Pons (tissue), 1 donor: ENCODE results near the gene FAM120A.

Experiments used
- DNase-seq: peaks from one replicate; pipeline ENCODE4 v3.0.0-alpha.2; 2016; ENCODE audit warnings: low spot score

Gene FAM120A

DNA sequence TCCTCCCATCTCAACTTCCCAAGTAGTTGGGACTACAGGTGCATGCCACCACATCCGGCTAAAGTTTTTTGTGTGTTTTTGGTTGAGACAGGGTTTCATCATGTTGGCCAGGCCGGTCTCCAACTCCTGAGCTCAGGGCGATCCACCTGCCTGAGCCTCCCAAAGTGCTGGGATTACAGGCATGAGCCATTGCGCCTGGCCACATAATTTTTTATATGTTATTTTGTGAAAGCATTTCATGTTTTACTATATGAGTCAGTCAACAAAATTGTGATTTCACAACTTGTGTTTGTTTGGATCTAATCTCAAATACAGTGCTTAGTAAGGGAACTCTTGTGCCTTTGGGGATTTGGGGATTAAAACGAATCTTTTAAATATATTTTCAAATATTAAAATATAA is 21.9 kb downstream of the FAM120A start:
- no peak for DNase-seq

DNA sequence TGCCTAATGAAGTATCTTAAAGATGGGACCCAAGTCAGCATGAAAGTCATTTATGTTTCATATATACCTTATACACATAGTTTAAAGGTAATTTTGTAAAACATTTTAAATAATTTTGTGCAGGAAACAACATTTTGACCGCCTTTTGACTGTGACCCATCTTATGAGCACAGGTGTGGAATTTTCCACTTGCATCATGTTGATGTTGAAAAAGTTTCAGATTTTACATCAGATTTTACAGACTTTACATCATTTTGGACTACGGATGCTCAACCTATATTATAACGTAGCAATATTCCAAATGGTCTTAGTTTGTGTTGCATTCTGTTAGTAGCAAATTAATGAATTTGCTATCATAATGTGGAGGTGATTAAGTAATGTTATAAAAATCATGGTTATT is 23.6 kb downstream of the FAM120A start:
- DNase-seq = no peak

DNA sequence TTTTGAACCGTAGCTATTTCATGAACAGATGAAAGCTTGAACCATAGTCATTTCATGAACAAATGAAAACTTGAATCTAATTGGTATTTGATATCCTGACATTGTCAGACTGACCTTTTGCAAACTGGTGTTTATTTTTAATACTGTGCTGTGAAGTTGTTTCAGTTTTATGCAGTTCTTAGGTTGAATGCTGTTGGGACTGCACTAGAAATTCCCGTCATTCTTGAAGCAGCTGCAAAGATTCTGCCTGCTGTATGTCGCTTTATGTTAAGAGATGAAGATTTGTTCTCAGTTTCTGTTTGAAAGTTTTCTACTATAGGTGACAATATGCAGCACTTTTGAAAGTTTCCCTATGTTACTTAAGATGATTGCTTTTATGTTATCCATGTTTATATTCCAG is 24.4 kb downstream of the FAM120A start:
- DNase-seq = no peak

DNA sequence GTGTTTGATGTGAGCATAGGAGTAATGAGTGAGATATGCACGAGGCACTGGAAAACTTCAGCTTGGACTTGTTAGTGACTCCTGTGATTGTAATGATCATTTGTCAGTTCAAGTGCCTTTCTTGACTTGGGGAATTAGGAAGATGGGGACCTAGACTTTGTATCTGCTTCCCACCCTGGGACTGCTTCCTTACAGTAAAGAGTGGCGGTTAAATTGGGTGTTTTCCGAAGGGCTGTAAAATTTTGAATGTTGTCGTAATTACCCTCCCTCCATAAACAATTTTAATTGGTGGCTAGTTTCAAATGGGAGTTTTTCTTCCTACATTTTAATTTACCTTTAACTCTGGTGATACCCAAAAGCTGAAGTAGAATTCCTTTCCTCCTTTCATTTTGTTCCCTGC is 25.4 kb downstream of the FAM120A start:
- DNase-seq = no peak

DNA sequence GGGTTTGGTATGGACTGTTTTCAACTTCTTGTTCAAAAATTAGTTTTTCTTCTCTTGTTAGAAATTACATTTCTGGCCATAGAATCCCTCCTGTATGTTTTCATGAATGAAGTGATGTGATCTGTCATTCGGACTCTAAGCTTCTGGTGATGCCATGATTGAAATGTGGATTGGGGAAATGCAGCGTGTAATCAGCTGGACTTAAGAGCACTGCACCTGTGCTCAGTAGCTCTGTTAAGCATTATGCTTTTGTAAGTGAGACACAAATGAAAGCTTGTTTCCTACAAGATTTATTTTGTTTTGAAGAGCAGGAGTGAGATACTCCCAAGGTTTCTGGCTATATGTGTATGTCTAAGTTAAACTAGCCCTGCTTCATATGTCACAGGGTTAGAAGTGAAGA is 25.9 kb downstream of the FAM120A start:
- DNase-seq = no peak

DNA sequence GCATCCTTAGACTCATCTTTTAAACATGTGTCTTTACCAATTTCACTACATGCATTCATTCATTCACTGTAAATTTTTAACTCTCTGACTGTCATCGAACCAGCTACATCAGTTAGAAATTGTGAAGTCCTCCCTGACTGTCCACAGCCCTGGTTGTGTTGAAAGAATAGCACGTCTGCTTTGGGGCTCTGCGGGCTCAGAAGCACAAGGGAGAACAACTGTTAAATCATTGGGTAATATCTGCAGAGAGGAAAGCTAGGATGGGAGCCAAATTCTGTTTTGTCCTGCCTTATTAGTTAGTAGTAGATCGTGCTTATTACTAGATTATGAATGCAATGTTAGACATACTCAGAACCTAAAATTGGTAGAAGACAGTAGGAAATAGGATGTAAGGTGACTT is 28.2 kb downstream of the FAM120A start:
- DNase-seq = no peak

DNA sequence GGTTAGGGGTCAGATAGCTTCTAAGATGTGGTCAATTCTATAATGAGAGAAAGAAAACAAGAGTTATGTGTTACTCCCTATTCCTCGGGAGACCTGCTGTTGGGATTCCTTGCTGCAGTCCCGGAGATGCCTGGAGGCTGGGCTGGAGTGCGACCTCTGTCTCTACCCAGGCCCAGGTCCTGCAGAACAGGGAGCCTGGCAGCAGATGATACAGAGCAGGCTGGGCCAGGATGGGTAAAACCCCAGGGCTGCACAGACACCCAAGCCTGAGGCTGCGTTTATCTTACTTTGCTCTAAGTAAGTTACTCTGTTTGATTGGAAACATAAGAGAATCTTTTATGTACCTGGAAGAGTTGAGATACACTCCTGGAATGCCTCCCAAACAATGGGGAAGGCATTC is 28.8 kb downstream of the FAM120A start:
- DNase-seq = no peak

DNA sequence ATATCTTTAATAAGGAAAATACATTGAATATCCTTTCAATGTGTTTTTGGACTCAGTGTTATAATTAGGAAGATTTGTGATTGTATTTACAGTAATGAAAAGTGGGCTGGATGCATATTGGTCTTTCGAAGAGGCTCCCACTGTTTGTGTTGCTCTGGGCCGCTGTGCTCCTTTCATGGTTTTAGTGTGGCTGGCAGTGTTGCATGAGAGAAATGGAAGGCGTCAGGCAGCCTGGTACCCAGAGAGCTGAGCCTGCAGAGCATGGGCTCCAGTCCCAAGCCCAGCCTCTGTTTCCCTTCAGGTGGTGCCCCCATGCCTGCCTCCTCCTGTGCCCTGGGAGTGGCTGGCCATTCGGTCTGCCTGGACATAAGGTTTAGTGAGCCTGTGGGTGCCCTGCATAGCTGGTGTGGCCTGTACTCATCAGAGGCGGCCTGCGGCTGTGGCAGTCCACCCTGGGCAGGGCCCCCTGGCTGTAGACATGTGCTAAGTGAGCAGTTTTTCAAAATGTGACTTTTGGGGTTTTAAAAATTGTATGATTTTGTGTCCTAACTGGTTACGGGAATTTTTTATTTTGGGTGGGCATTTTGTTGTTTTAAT is 29.3 kb downstream of the FAM120A start:
- DNase-seq = no peak

DNA sequence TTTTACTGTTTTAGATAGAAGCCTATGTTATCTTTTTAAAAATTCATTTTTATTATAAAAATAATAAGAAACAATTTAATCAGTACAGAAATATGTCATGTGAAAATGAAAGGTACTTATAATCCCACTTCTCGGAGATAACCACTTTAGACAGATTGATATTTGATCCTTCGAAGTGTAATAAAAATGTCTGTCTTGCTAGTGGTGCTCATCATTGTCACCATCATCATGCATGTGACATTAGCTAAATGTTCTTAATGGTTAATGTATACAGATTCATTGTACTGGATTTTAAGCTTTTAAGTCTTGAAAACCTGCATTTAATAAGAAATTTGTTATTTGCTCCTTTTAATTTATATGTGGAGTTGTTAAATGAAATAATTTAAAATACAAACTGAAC is 32.0 kb downstream of the FAM120A start:
- no peak for DNase-seq

DNA sequence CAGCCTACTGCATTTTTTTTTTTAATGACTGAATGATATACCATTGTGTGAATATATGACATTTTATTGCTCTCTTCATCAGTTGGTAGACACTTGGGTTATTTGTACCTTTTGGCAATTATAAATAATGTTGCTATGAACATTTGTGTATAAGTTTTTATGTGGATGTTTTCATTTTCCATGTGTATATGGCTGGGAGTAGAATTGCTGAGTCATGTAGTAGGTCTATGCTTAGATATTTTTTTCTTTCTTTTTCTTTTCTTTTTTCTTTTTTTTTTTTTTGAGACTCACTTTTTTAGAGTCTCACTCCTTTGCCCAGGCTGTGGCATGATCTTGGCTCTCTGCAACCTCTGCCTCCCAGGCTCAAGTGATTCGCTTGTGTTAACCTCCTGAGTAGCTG is 34.8 kb downstream of the FAM120A start:
- no peak for DNase-seq

DNA sequence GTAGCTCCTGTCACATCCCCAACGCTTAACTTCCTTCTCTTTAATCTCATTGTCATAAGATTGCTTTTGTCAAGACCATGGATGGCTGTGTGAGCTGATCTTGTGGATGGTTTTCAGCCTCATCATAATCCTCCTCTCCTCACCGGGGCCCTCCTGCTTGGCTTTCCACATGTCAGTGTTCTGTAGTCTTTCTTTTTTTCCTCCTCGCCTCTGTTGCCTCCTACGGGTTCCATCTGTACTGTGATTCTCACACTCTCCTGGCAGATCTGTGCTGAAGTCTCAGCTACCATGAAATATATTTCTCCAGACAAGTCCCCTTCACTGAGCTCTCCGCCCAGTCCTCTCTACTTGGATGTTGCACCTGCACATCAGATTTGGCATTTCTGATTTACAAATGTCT is 36.8 kb downstream of the FAM120A start:
- DNase-seq = no peak

DNA sequence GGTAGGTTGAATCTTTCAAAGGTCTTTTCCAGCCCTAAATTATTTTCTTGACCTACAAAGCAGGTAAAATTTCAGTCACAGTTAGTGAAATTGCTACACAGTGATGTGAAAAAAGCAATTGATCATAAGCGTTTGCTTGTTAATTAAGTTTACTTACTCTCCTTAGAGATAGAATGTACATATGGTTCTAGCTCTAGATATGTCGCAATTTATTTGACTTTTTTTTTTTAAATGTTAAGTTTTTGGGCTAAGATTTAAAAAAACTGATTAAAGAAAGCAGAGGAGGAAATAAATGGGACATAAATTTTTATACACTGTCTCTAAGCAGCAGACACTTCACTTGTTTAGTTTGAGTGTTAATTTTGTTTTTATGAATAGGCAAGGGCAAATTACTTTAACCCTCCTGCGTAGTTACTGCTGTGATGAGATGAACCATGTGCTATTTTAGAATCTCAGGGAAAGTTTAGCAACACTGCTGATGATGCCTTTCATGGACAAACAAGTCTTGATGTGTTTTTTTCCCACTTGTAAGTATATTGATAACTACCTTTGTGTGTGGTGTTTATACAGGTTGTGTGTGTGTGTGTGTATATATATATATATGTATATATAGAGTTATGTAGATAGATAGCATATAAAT is 40.2 kb downstream of the FAM120A start:
- DNase-seq = no peak

DNA sequence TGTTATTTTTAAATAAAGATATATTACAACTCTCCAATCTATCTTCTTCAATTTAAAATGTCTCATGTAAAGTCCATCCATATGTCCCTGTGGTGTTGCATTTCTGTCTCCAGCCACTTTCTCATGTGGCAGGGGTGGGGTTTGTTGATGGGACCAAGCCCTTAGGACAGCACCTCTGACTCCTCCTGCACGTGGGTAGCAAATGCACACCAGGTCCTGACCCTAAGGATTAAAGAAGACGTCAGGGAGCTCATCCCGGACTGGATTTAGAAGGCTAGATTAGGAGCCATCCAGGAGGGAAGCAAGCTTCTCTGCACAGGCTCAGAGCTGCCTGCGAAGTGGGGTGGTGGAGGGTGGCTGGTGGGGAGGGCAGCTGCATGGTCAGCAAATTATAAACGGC is 40.8 kb downstream of the FAM120A start:
- no peak for DNase-seq

DNA sequence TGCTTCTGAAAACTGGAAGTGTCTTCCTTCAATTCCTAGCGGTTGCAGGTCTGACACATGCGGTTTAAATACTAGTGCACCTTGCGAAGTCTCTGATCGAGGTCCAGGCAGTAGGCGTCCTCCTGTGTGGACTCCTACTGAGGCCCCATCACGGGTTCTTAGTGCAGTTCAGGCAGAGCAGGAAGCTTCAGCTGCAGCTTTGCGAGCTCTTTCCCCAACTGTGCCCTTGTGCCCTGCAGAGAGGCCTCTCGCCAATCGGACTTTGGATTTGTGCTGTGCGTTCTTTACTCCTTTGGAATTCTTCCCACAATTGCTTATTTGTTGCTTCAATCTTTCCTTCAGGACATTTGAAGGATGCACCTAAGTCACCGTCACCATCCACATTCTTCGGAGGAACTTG is 42.5 kb downstream of the FAM120A start:
- DNase-seq = no peak

DNA sequence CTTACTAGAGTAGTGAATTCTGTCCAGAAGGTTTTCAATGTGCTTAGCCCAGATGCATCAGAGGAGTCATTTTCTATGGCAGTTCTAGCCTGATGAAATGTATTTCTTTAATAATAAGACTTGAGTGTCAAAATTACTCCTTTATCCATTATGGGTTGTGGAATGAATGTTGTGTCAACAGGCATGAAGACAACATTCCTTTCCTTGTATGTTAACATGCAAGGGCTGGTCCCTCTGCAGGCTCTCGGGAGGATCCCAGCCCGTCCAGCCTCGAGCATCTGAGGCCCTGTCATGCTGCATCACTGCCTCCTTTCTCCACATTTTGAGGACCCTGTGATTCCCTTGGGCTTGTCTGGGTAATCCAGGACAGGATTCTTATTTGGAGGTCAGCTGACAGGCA is 44.8 kb downstream of the FAM120A start:
- DNase-seq = no peak

DNA sequence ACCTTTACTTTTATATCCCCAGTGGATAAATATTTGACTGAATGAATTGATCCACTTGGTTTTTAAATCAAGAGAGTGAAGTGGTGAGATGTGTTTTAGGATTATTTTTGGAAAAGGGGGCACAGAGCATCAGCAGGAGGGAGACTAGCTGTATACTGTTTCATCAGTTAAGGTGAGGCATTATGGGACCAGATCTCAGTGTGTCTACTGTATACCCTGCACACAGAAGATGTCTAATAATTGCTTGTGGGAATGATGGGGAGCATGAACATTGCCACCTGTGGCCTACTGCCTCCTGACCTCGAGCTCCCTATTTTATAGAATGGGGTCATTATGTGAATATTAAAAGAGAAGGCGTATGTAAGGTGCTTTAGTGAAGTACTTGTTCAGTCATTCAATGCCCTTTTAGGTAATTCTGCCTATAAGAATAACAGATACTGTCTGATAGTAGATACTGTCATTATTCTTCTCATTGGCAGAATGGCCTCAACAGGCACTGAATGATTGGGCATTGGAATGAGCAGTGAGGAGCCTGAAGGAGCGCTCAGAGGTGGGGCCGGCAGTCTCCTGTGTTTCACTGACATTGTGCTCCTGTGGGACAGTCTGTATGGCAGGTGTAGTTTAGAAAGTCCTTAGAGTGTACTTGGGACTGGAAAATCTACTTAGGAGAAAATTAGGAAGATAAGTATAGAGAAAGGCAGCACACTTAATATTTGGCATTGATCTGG is 49.2 kb downstream of the FAM120A start:
- DNase-seq = no peak

DNA sequence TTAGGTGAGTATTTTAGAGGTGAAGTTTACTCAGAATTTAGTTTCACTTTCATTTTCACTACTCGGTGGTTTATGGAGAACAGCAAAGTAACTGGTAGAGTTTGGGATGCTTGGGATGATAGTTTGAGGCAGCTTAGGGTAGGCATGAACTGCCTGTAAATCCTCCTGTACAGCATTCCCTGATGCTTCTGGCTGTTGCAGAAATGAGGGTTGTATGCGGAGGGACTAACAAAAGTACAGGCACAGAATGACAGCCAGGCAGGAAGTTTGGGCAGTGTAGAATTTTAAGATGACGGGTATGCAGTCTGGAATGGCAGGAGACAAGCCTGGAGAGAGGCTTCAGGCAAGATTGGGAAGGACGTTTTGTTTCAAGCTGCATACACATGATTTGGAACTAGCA is 49.9 kb downstream of the FAM120A start:
- no peak for DNase-seq

DNA sequence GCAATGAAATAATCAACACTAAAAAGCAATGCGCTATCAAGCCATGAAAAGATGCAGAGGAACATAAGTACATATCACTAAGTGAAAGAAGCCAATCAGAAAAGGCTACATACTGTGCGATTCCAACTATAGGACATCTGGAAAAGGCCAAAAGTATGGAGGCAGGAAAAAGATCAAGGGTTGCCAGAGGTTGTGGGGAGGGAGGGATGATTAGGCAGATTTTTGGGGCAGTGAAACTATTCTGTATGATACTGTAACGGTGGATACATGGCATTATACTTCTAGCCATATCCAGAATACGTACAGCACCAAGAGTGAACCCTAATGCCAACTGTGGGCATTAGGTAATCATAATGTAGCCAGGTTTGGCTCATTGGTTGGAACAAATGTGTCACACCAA is 51.9 kb downstream of the FAM120A start:
- no peak for DNase-seq

DNA sequence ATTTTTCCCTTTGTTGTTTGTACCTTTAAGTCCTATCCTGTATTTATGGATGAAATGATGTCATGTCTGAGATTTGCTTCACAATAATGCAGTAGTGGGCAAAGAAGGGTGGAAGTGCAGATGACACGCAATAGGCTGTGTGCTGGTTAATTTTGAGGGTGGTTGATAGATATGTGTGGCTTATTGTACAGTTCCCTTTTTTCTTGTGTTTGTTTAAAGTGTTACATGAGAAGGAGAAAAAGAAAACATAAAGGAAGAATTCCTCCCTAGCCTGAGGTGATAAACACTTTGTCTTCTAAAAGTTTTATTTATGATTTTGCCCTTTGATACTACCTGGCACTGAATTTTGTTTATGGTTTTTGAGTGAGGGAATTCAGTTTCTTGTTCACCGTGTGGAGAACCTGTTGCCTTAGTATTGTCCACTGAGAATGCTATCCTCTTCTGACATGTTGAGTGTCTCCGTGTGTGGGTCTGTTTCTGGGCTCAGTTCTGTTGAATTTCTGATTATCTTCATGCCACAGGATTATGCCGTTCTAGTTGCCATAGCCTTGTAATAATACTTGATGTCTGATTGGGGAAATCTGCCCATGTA is 54.2 kb downstream of the FAM120A start:
- no peak for DNase-seq

DNA sequence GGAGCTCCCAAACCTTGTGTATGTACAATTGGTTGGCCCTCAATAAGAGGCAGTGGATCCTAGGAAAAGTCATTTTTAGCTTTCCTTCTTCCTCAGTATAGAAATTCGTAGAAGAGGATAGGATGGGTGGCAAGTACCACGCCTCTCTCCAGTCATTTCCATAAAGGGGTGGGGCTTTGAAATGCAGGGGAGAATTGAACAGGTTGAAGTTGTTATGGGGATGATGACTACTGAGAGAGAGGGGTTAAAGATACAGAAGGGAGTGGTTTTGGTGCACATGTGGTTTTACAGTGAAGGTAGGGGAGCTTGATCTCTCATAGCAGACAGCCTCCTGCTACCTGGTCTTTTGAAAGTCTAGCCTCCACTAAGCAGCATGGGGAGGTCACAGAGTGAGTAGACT is 56.3 kb downstream of the FAM120A start:
- no peak for DNase-seq

DNA sequence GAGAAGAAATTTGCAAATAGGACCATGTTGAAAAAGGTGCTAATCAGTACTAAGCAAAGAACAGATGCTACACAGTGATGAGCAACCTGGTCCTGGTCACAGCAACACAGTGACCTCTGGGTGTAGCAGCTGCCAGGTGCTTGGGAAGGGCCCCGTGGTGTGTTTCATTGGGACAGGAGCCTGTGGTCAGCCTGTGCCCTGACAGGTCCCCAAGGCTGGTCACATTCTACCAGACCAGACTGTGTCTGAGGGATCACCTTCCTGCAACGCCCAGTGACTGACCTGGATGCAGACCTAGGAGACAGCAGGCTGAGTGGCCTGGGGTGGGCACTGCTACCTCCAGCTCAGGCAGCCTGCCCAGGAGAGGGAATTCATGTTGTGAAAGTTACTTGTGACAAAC is 56.7 kb downstream of the FAM120A start:
- DNase-seq = no peak

DNA sequence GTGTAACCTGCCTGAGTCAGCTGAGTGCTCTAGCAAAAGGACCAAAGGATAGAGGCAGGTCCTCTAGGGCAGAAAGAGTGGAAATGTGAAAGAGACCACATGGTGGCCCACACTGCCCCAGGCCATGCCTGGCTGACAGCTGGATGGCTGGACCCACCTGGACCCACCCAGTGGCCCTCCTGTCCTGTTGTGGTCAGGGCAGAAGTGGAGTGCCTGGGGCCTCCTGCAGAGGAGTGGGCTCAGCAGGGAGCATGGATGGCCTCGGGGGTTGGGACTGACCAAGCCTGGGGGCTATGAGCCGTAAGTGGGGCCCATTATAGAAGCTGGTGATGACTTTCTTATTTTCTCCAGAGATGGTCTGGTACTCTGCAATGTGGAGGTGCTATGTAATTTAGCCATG is 57.6 kb downstream of the FAM120A start:
- no peak for DNase-seq

DNA sequence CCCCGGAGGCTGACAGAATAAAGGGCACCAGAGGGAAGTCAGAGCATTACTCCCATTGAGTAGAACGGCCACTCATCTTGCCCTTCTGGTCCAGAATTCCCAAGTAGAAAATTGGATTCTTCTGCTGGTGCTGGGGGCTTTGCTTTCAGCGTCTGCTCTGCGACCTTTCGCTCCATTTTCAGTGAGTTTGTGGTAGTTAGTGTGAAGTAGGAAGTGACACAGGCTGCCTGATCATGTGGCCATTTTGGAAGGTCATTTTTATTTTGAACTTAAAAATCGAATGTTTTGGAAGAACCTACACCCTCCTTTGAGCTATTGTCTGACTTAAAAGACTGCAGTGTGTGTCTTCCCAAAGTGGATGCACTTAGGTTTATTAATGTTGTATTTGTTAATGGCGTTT is 58.6 kb downstream of the FAM120A start:
- DNase-seq = no peak
